GM21381 (cell line): ENCODE results near the gene ADD1.

Experiments used
- ATAC-seq: cut with Tn5 transposase; IDR thresholded peaks from one replicate; pipeline ENCODE4 v1.9.1; 2021; ENCODE audit warnings: mild to moderate bottlenecking, moderate library complexity; ENCODE audit not compliant: unreplicated experiment

Gene ADD1

DNA sequence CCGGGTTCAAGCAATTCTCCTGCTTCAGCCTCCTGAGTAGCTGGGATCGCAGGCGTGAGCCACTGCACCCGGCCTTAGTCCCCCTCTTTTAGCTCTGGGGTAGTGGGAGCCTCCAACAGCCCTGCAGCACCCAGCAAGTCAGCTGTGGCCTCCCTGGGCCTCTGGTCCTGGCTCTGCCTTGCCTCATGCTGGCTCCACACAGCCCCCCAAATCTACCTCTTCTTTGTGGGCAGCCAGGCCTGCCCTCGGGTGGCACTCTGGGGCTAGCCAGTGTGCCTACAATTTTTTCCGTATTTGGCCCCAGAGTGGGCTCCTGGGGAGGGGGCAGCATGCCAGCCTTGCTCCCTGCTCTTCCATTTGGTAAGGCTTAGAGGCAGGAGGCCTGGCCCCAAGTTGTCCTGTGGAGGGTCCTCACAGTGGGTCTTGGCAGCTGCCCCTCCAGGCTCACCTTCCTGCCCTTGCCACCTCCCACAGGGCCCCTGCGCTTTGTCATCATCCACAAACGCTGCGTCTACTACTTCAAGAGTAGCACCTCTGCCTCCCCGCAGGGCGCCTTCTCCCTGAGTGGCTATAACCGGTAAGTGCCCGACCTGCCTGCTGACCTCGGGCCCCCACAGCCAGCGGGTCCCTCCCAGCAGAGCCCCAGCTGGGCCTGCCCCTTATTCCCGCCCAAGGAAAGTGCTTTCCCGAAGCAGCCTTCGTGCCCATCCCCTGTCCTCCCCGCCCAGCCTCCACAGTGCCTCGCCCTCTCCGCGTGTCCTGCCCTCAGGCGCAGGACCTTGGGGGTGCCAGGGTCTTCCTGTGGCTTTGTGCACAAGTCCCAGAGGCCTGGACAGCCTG, 21.0 kb upstream of the ADD1 start:
- ATAC-seq: no peak

DNA sequence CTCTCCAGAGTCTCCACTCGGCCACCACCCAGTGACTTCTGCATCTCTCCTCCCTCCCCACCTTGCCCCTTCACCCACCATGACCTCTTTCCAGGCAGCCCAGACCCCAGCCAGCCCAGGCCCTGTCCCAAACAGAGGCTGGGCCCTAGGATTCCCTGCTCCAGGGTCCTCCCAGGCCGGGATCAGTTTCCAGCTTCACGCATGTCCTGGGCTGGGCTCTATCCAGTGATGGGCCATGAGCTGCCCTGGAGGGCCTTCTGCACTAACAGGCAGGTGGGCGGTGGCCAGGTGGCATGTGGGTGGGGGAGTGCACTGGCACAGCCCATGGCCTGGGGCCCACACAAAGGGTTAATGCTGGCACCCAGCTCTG, 20.4 kb upstream of the ADD1 start:
- ATAC-seq: no peak

GRCh38 chr4:2823671-2824328, 19.8 kb upstream of the ADD1 start:
- no peak for ATAC-seq

DNA sequence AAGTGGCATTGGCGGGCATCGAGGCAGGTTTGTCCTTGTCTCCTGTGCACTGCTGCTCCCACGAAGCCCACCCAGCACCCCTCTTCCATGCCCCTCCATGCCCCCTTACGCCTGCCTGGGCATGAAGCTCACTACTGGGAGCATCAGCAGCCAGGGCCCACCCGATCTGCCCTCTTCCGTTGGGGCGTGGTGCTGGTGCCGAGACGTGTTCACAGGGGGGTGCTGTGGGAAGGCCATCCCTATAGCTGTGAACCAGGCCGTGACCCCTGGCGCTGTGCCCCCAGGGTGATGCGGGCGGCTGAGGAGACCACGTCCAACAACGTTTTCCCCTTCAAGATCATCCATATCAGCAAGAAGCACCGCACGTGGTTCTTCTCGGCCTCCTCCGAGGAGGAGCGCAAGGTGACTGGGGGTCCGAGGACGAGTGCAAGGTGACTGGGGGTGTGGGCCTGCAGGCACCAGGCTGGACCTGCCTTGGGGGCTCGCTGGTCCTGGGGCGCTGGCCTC, 19.3 kb upstream of the ADD1 start:
- ATAC-seq: no peak

- ATAC-seq: no peak
Observed at GRCh38 chr4:2824836-2825381, 18.7 kb upstream of the ADD1 start.

- ATAC-seq: no peak
Observed at GRCh38 chr4:2825740-2826139, 17.9 kb upstream of the ADD1 start.

DNA sequence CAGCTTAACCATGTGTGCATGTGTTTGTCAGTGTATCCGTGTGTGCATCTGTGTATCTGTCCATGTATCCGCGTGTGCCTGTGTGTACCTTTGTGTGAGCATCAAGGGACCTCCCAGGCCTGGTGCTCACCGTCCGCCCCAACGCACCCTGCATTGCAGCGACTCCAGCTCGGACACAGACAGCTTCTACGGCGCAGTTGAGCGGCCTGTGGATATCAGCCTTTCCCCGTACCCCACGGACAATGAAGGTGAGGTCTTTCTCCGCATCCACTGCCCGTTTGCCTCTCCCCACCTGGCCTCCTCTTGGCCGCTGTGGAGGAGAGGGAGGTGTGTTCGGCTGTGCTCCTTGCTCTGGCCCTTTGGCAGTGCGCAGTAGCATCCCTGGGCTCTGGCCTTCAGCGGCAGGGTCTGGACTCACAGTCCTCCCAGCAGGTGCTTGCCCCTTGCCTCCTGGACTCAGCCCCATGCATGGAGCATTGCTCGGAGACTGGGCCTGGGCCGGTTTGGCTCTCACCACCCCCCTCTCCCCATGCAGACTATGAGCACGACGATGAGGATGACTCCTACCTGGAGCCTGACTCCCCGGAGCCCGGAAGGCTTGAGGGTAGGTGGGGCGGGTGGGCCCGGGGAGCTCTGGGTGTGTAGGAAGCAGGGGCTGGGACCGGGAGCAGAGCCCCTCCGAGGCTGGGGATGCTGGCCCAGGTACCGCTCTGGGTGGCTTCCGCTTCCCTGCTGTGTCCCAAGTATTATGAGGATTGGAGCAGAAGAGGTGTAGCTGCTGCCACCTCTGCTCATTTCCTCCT, 16.4 kb upstream of the ADD1 start:
- no peak for ATAC-seq

GRCh38 chr4:2827874-2828751, 15.5 kb upstream of the ADD1 start:
- ATAC-seq: no peak

GRCh38 chr4:2828758-2829181, 14.9 kb upstream of the ADD1 start:
- ATAC-seq: no peak

DNA sequence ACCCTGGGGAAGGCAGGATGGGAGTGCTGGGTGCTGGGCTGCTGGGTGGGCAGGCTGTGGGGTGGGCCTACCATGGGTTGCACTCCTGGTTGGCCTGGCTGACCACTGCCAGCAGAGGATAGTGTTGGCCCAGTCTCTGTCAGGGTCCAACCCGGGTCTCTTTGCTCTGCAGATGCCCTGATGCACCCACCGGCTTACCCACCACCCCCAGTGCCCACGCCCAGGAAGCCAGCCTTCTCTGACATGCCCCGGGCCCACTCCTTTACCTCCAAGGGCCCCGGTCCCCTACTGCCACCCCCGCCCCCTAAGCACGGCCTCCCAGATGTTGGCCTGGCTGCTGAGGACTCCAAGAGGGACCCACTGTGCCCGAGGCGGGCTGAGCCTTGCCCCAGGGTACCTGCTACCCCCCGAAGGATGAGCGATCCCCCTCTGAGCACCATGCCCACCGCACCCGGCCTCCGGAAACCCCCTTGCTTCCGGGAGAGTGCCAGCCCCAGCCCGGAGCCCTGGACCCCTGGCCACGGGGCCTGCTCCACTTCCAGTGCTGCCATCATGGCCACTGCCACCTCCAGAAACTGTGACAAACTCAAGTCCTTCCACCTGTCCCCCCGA, 14.2 kb upstream of the ADD1 start:
- ATAC-seq: no peak

DNA sequence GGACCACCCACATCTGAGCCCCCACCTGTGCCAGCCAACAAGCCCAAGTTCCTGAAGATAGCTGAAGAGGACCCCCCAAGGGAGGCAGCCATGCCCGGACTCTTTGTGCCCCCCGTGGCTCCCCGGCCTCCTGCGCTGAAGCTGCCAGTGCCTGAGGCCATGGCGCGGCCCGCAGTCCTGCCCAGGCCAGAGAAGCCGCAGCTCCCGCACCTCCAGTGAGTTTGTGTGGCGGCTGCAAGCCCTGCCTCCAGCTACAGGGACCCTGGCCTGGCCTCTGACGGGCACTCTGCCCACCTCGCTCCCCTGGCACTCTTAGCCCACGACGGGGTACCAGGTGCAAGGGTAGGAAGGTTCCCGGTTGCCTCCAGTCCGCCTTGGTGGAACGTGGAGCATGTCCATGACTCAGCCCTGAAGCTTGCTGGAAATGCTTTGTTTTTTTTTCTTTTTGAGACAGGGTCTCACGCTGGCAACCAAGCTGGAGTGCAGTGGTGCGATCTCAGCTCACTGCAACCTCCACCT, 13.7 kb upstream of the ADD1 start:
- no peak for ATAC-seq

DNA sequence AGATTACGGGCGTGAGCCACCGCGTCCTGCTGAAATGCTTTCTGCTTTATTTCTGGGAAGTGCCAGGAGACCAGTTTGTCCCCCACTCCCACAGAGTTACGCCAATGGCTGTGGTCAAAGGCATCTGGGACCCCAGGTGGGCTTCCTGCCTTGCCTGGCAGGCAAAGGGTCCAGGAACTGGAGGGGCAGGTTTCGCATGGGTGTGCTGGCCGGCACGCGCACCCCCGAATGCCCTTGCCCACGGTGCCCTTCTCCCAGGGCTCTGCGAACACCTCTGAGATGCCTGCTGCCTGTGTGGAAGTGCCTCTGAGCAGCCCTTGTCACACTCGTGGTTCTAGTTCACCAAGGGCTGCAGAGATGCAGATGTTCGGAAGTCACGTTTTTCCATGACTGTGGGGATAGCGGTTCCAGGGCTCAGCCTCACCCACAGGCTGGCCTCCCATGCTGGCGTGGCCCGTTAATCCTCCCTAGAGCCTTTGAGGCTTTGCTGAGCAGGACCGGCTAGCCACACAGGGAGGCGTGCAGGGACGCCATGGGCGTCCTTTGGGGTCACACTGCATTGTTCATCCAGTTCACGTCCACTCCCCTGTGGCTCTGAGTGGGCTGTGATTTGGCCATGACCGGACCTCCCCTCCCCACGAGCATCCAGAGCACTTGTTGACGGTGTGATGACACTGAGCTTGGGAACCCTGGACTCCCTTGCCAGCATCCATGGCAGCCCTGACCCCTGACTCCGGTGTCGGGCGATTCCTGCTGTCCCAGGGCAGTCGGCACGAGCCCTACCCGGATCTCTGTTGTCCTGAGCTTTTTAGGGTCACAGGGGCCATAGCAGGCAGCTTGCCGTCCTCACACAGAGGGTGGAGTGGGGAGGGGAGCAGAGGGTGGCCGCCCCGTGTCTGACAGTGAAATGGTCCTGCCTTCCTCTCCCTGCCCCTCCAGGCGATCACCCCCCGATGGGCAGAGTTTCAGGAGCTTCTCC, 12.7 kb upstream of the ADD1 start:
- no peak for ATAC-seq

- ATAC-seq: no peak
Observed at GRCh38 chr4:2831611-2832308, 11.9 kb upstream of the ADD1 start.

- peak; percentile 70 for ATAC-seq
Observed at GRCh38 chr4:2832309-2832980, 11.2 kb upstream of the ADD1 start.

- ATAC-seq: peak; percentile 4
Observed at GRCh38 chr4:2832981-2833670, 10.5 kb upstream of the ADD1 start.

DNA sequence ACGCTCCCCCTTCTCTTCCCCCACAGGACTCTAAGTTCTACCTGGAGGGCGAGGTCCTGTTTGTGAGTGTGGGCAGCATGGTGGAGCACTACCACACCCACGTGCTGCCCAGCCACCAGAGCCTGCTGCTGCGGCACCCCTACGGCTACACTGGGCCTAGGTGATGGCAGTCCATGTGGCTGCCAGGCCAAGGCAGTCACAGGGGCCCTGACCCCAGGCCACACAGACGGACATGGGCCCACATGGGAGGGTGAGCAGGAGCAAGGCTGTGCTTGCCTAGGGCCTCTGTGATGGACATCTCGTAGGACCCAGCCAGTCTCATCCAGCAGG, 10.0 kb upstream of the ADD1 start:
- no peak for ATAC-seq
